HG03565 (cell line): Measurements from ENCODE around the gene TRIM2.

Experiments
- ATAC-seq: cut with Tn5 transposase; IDR thresholded peaks from one replicate; pipeline ENCODE4 v1.9.1; 2021; ENCODE audit warnings: mild to moderate bottlenecking, moderate library complexity; ENCODE audit not compliant: unreplicated experiment

Gene TRIM2

DNA sequence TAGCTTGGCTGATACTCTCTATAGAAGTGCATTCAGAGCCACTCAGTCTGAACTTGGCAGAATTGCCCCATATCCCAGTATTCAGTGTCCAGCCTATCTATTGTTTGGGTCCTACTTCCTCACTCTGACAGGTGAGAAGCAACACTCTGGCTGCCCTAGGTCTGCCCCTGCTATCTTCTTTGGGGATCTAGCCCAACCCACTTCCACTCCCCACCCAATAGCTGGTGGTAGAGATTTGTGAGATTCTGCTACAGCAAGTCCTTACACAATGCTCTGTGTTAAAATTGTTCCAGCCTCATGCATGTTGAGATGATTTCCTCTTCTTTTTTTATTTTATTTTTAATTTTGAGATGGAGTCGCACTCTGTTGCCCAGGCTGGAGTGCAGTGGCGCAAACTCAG is 67.6 kb downstream of the TRIM2 start:
- ATAC-seq, result no peak

DNA sequence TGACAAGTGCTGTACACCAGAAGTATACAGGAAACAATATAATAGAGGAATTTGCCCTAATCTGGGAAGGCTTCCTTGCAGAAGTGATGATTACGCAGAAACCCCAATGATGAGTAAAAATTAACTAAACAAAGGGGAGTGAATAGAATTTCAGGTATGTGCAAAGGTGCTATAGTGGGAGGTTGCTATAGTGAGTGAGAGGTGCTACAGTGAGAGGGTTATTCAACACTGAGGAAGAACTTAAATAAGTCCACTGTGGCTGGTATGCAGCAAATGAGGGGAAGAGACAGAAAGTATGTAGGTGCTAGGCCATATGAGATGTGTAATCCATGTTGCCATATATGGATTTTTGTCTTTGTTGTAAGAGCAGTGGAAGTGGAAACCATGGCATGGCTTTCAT is 69.5 kb downstream of the TRIM2 start:
- ATAC-seq, result no peak

DNA sequence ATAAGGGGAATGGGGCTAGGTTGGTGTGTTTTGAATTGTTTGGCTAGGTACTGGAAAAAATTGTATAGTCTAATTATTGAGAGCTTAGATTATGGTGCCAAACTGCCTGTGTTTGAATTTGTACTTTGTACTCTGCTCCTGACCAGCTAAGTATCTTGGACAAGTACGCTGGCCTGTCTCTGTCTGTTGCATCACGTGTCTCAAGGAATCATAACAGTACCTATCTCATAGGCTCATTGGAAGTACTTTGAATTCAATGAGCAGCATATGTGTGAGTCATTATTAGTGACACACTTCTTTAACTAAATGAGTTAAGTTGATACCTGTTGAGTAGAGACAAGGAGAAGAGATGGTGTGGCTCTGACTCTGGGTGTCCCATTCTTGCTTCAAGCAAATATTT is 70.7 kb downstream of the TRIM2 start:
- ATAC-seq, result no peak

- ATAC-seq, result no peak
Measured at GRCh38 chr4:153275380-153276276, 71.4 kb downstream of the TRIM2 start.

DNA sequence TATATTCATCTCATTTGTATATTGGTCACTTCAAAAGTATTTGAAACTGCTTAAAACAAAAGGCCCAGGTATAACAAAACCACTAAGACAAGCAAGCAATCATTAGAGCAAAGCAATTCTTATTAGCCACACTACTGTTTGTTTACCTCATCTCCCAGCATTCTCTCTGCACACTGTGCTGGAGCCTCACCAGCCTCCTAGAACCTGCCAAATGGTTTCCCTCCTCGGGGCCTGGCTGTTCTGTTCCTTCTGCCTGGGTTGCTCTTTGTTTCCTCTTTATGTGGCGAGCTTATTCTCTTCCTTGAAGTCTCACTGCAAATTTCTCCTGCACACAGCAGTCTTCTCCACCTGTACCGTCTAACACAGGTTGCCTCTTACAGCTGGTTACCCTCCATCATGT is 72.7 kb downstream of the TRIM2 start:
- no peak for ATAC-seq

DNA sequence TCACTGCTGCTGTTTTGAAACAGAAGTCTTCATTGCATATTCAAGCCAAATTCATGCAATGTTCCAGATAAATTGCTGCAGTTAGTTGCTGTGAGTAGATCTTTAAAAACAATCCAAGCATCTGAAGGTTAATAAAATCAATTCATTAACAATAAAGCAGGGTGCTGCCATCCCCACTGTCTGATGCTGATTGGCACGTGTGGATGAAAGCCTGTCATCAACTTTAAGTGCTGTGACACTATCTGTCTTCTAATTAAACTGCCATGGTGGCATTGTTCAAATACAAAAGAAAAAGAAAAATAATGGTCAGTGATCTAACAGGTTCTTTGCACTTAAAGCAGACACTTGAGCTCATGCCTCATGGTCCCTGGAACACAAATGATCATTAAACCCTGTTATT is 77.2 kb downstream of the TRIM2 start:
- ATAC-seq, result no peak

GRCh38 chr4:153282023-153282422 is 77.8 kb downstream of the TRIM2 start:
- no peak for ATAC-seq

DNA sequence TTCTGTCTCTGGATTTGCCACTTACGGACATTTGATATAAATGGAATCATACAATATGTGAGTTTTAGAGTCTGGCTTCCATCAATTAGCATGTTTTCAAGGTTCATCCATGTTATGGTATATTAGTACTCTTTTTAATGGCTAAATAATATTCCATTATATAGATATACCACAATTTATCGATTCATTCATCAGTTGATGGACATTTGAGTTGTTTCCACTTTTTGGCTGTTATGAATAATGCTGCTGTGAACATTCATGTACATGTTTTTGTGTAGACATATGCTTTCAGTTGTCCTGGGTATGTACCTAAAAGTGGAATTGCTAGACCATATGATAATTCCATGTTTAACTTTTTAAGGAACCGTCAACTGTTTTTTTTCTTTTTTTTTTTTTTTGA is 79.0 kb downstream of the TRIM2 start:
- ATAC-seq, result no peak

DNA sequence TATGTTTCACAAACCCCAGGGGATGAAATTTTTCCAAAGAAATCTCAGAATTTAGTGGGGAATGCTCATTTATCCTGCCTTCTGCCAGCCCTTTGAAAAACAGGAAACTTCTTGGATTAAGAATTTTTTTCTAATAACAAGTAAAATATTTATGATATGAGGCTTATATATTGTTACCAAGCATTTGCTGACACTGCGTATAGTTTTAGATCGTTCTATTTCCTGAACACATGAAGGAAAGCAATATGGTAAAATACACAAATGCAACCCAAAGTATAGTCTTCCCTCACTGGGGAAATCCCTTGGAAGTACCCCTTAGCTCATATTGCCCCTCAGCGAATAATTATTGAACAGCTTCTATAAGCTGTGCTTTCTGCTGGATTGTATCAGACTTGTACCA is 85.9 kb downstream of the TRIM2 start:
- ATAC-seq, result no peak

DNA sequence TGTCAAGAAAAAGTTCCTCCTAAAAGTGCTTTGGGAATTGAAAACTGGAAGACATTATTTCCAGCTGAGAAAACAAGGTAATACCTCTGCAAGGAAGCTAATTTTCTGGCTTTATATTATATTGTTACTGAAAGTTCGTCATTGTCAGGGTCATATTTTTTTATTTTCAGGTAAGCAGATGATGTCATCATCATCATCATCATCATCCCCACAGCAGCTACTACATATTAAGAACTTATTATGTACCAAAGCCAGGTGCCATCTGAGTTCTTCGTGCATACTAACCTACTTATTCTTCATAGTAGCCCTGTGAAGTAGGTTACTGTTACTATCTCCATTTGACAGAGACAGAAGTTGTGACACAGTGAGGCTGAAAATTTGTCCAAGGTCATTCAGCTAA is 87.3 kb downstream of the TRIM2 start:
- no peak for ATAC-seq

GRCh38 chr4:153292897-153293741 is 88.9 kb downstream of the TRIM2 start:
- no peak for ATAC-seq

- no peak for ATAC-seq
Measured at GRCh38 chr4:153293742-153294057, 89.5 kb downstream of the TRIM2 start.

- no peak for ATAC-seq
Measured at GRCh38 chr4:153294631-153295030, 90.4 kb downstream of the TRIM2 start.

- ATAC-seq, result no peak
Measured at GRCh38 chr4:153295131-153295755, 91.0 kb downstream of the TRIM2 start.

DNA sequence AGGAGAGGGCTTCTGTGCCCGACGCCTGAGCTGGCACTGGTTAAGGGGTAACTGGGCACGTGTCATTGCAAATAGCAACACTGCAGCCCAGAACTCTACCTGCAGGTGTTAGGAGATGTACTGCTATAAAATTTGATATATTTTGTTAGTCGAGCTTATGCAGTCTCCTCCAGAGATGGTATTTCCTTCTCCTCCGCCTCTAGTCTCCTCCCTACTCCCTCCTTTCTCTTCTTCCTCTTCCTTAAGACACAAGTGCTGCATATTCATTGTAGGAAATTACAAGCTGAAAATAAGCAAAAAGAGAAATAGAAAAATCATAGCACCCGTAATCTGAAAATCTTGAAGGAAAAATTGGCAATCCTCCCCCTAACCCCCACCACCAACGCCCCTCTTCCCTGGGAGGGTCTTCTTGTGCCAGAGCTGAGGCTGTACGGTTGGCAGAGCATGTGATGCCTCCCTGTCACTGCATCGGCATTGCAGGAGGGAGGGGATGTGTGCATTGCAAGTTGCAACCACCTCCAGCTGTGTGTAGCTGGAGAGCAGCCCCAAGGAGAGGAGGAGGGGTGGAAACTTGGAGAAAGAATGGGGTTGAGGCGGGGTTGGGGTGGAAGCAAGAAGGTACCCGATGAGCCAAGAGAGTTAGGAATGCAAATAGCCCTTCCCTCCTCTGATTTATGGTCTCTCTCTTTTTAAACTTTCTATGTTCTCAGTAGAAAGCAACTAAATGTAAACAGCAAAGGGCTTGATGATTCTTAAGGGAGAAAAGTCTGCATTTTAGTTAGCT is 92.0 kb downstream of the TRIM2 start:
- ATAC-seq, result no peak

DNA sequence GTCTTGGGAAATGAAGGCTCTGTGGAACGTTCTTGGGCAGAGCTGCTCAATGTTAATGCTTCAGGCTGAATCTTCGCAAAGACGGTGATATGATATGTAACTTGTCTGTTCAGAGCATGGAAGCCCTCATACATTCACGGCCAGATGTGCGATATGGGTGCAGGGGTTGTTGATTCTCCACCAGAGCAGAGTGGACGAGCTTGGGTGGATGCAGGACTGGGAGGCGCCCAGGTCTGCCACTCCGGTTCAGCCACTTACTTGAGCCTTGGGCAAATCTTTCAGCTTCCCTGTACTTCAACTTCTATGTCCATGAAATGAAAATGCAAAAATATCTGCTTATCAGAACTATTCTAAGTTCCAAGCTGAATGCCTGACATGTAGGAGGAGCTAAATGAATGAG is 92.9 kb downstream of the TRIM2 start:
- ATAC-seq, result no peak

DNA sequence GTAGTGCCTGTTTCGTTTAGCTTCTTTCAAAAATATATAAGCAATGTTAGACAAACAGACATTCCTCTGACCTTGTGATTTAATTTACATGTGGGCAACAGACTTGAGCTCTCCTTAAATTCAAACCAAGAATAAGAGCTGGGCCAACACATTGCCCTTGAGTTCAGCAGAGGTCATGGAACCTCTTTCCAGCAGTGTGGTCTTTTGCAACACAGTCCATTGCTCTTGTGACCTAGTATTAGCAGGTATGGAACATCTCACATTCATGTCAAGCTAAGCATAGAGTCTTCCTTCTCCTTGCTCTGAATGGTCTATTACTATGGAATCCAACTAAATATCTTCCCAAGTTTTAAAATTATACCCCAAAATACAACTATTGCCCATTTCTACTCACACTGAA is 106.5 kb downstream of the TRIM2 start:
- ATAC-seq, result no peak

- ATAC-seq, result no peak
Measured at GRCh38 chr4:153314915-153315314, 110.7 kb downstream of the TRIM2 start.

DNA sequence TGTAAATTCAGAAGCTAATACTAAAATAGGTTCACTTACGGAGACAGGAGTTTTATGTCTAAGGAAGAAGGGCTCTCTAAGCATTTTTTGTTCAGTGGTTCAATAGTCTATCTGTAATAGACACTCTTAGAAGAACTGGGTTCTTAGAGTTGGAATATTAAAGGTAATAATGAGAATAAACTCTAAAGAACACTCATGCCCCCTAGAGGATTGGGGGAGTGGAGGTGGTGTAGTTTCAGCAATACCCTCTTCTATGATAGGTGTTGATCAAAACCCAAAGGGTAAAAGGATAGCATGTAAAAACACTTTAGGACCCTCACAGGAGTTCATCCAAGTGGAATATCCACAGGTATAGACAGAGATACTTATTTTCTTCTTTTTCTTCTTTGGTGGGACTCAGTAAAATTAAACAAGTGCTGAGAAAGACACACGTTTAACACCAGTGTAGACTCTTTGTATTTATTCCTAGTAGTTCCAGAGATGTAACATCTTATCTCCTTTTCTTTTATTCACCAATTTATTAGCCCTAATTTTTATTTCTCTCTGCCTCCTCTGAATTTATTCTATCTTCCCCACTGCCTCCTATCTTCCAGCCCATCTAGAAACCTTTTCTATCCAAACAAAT is 114.6 kb downstream of the TRIM2 start:
- no peak for ATAC-seq

- no peak for ATAC-seq
Measured at GRCh38 chr4:153322791-153323190, 118.5 kb downstream of the TRIM2 start.

DNA sequence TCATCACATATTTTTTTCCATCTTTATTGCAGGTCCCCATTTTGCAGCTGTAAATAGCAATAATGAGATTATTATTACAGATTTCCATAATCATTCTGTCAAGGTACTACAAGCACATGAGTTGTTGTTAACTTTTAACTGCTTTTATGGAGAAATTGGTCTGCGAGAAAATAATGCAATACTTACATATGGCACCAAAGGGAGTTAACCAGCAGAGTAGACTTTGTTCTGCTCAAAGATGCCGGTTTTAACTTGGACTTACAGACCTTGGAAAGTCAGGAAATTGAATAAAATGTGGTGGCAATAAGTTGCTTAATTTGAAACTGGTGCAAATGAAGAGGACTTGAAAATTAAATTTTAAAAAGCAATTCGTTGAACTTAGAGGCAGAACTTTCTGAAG is 119.8 kb downstream of the TRIM2 start:
- ATAC-seq, result no peak
